GM12878 (cell line): ENCODE measurements around the gene NKD2. TPM values are rescaled to one million over a fixed set of nuclear protein-coding genes. Genes with fewer than 3 reads are reported as not detected.

Source experiments
- ATAC-seq: fragments of 200-7000 bp; cut with Tn5 transposase; 3 replicates; pipeline ENCODE4 v1.9.1; 2020; ENCODE audit warnings: mild to moderate bottlenecking, moderate library complexity
- BruUV-seq: library from RNA; stranded (reverse); fragments of 400-500 nt; replicated peaks from 2 replicates; lab custom pipeline; 2021; lab: Mats Ljungman, UMichigan
- CTCF ChIA-PET: fragments of 300-600 bp; sonication (Branson Sonifier 250); formaldehyde crosslinking; extraction: SDS; loops from one replicate; lab custom pipeline; 2021; ENCODE audit warnings: inconsistent platforms; lab: Yijun Ruan, JAX
- POLR2A ChIA-PET: fragments of 350-600 bp; formaldehyde crosslinking; extraction: SDS; loops from one replicate; lab custom pipeline; 2021; ENCODE audit warnings: inconsistent platforms; lab: Charles Lee
- RAD21 ChIA-PET: fragments of 300-600 bp; sonication (Branson Sonifier 250); formaldehyde crosslinking; loops from one replicate; lab custom pipeline; 2023; ENCODE audit warnings: antibody characterized with exemption; ENCODE audit not compliant: unreplicated experiment; lab: Charles Lee
- SMC1A ChIA-PET: fragments of 300-600 bp; sonication (Branson Sonifier 250); formaldehyde crosslinking; loops from one replicate; lab custom pipeline; 2023; ENCODE audit not compliant: unreplicated experiment, uncharacterized antibody; lab: Charles Lee
- DNase-seq: peaks from one replicate; pipeline ENCODE4 v3.0.0-alpha.2; 2011; ENCODE audit warnings: low read depth, low spot score
- FAIRE-seq: peaks from 3 replicates; lab custom pipeline; 2011; peaks lifted over from hg19 to GRCh38; lab: Jason Lieb, UNC
- H2AFZ ChIP-seq: 2 replicates; pipeline ENCODE4 v1.6.0; 2011; ENCODE audit warnings: low read depth, low read length, control low read depth; ENCODE audit not compliant: control insufficient read depth
- H3K27ac ChIP-seq: 2 replicates; pipeline ENCODE4 v1.5.1; 2011; ENCODE audit warnings: control low read depth; ENCODE audit not compliant: control insufficient read depth, insufficient read depth
- H3K27me3 ChIP-seq, 2 experiments: replicated peaks in 1 of 2; 2 replicates each; pipeline versions ENCODE4 v1.6.0 to v1.6.1; 2011; ENCODE audit warnings: low read length in 1 of 2; ENCODE audit not compliant: control insufficient read depth in 2 of 2, insufficient read depth in 2 of 2
- H3K36me3 ChIP-seq, 2 experiments: 2 replicates each; pipeline ENCODE4 v1.5.1; 2011; ENCODE audit warnings: low read length in 1 of 2; ENCODE audit not compliant: control insufficient read depth in 2 of 2, insufficient read depth in 2 of 2
- H3K4me1 ChIP-seq: 2 replicates; pipeline ENCODE4 v1.6.1; 2011; ENCODE audit warnings: mild to moderate bottlenecking, low read length, moderate library complexity, mixed read lengths; ENCODE audit not compliant: control insufficient read depth, insufficient read depth
- H3K4me2 ChIP-seq: 2 replicates; pipeline ENCODE4 v1.6.0; 2011; ENCODE audit warnings: control low read depth; ENCODE audit not compliant: control insufficient read depth, insufficient read depth
- H3K4me3 ChIP-seq: fragments of 200-600 bp; sonication (generic); 2 replicates; pipeline ENCODE4 v1.5.1; 2016
- H3K79me2 ChIP-seq: 2 replicates; pipeline ENCODE4 v1.6.0; 2011; ENCODE audit warnings: low read length; ENCODE audit not compliant: control insufficient read depth, insufficient read depth
- H3K9ac ChIP-seq: 2 replicates; pipeline ENCODE4 v1.8.0; 2011; ENCODE audit warnings: low read length, control low read depth, mixed read lengths; ENCODE audit not compliant: control insufficient read depth, insufficient read depth
- H3K9me3 ChIP-seq: replicated peaks from 3 replicates; pipeline ENCODE4 v1.5.1; 2011; ENCODE audit warnings: mild to moderate bottlenecking, low read length; ENCODE audit not compliant: control insufficient read depth, insufficient read depth
- H4K20me1 ChIP-seq: 2 replicates; pipeline ENCODE4 v1.6.0; 2011; ENCODE audit not compliant: control insufficient read depth, insufficient read depth
- CBX5 ChIP-seq: sonication (generic); IDR thresholded peaks from 2 replicates; pipeline ENCODE4 v1.6.1; 2016; ENCODE audit warnings: low read depth, moderate library complexity, mild to moderate bottlenecking, inconsistent platforms
- CHD2 ChIP-seq: IDR thresholded peaks from 2 replicates; pipeline ENCODE4 v1.6.1; 2011; ENCODE audit warnings: low read depth, low read length, improper control_type of control experiment, borderline replicate concordance
- CREB1 ChIP-seq: IDR thresholded peaks from 2 replicates; pipeline ENCODE4 v1.6.1; 2012; ENCODE audit warnings: low read depth, mild to moderate bottlenecking, inconsistent platforms
- EGR1 ChIP-seq, 2 experiments: IDR thresholded peaks; 1 replicate in 1 of 2; 2 replicates in 1 of 2; pipeline ENCODE4 v1.6.1; 2011 to 2012; ENCODE audit warnings: low read depth in 2 of 2, low read length in 2 of 2, borderline replicate concordance in 1 of 2, mild to moderate bottlenecking in 1 of 2, moderate library complexity in 1 of 2
- ETV6 ChIP-seq, 2 experiments: fragments of 450-650 bp in 1 of 2; IDR thresholded peaks in 1 of 2; conservative IDR thresholded peaks in 1 of 2; 2 replicates each; pipeline ENCODE4 v1.6.1; 2014; ENCODE audit warnings: antibody characterized with exemption in 1 of 2, borderline replicate concordance in 1 of 2, low read depth in 1 of 2, mild to moderate bottlenecking in 1 of 2, moderate library complexity in 1 of 2
- KDM1A ChIP-seq: fragments of 200-600 bp; sonication (generic); IDR thresholded peaks from 2 replicates; pipeline ENCODE4 v1.6.1; 2016; ENCODE audit warnings: borderline replicate concordance
- MTA2 ChIP-seq: fragments of 450-650 bp; IDR thresholded peaks from 2 replicates; pipeline ENCODE4 v1.6.1; 2016; ENCODE audit warnings: low read depth, mild to moderate bottlenecking, moderate library complexity
- NR2C1 ChIP-seq: fragments of 450-650 bp; IDR thresholded peaks from 2 replicates; pipeline ENCODE4 v1.6.1; 2017; ENCODE audit warnings: antibody characterized with exemption, mild to moderate bottlenecking, moderate library complexity
- NR2F1 ChIP-seq: fragments of 450-650 bp; conservative IDR thresholded peaks from 2 replicates; pipeline ENCODE4 v1.6.1; 2017; ENCODE audit warnings: mild to moderate bottlenecking
- RAD21 ChIP-seq: IDR thresholded peaks from 2 replicates; pipeline ENCODE4 v1.6.1; 2011; ENCODE audit warnings: mild to moderate bottlenecking, low read depth, low read length, moderate library complexity; ENCODE audit not compliant: insufficient read depth
- RELA ChIP-seq: fragments of 450-650 bp; IDR thresholded peaks from 2 replicates; pipeline ENCODE4 v1.8.0; 2014; ENCODE audit warnings: borderline replicate concordance; ENCODE audit not compliant: partially characterized antibody
- TAF1 ChIP-seq: IDR thresholded peaks from 2 replicates; pipeline ENCODE4 v1.6.1; 2011; ENCODE audit warnings: mild to moderate bottlenecking, low read depth, low read length, borderline replicate concordance
- TCF12 ChIP-seq: IDR thresholded peaks from 2 replicates; pipeline ENCODE4 v1.6.1; 2011; ENCODE audit warnings: low read depth, mild to moderate bottlenecking, low read length
- TCF7 ChIP-seq: IDR thresholded peaks from 2 replicates; pipeline ENCODE4 v1.6.1; 2014; ENCODE audit warnings: antibody characterized with exemption, borderline replicate concordance
- ZNF622 ChIP-seq: fragments of 450-650 bp; IDR thresholded peaks from 2 replicates; pipeline ENCODE4 v1.6.1; 2017; ENCODE audit warnings: mild to moderate bottlenecking, inconsistent platforms
- WGBS: methylation state at CpG from one replicate; pipeline ENCODE4 v1.1.6; 2016; ENCODE audit warnings: low lambda C conversion rate; ENCODE audit not compliant: insufficient replicate concordance, insufficient coverage; ENCODE audit errors: missing lambda C conversion rate; 5-methylcytosine and 5-hydroxymethylcytosine counted together
- in situ Hi-C: fragments of 300-500 bp; cut with MboI; formaldehyde crosslinking; loops from 9 replicates; pipeline ENCODE4 v1.14.3; 2018; ENCODE audit warnings: mixed read lengths
- intact Hi-C: fragments of 100-400 bp; cut with micrococcal nuclease; formaldehyde crosslinking; loops from one replicate; pipeline ENCODE4 v1.14.2; 2022; ENCODE audit not compliant: unreplicated experiment
- polyA plus RNA-seq, 11 experiments: library from polyadenylated mRNA; depleted of rRNA in 4 of 11; unstranded in 6 of 11; stranded (reverse) in 5 of 11; fragments of >200 nt; fragmentation: Nextera tagmentation in 4 of 11; fragmentation: Illumina TruSeq in 1 of 11; extraction: Ambion mirVana in 4 of 11; extraction: Trizol in 1 of 11; gene quantifications; 1 replicate in 1 of 11; 2 replicates in 10 of 11; pipeline versions ENCODE4 v1.2.1 to v1.2.3, GENCODE V29; 2011 to 2016; ENCODE audit warnings: inconsistent platforms in 2 of 11, missing spikeins in 2 of 11, low read depth in 1 of 11
- total RNA-seq, 4 experiments: library from RNA; depleted of rRNA in 3 of 4; stranded (reverse); fragments of >200 nt in 3 of 4; fragmentation: Illumina TruSeq in 1 of 4; extraction: Trizol in 1 of 4; gene quantifications; 2 replicates each; pipeline versions ENCODE4 v1.2.1 to v1.2.3, GENCODE V29; 2013 to 2021
- TF ChIP-seq, protein P1 (sequence below): fragments of 450-650 bp; conservative IDR thresholded peaks from 2 replicates; pipeline ENCODE4 v1.6.1; 2017; ENCODE audit warnings: mild to moderate bottlenecking, moderate library complexity
- TF ChIP-seq, protein P2 (sequence below), 3 experiments: IDR thresholded peaks in 2 of 3; conservative IDR thresholded peaks in 1 of 3; 2 replicates each; pipeline ENCODE4 v1.5.1; 2011; ENCODE audit warnings: low read depth in 3 of 3, low read length in 3 of 3, mild to moderate bottlenecking in 3 of 3, control low read depth in 2 of 3, moderate library complexity in 2 of 3, inconsistent platforms in 1 of 3, mixed read lengths in 1 of 3; ENCODE audit not compliant: control insufficient read depth in 2 of 3, insufficient read depth in 1 of 3; ENCODE audit errors: extremely low read depth in 1 of 3

NKD2 gene
- total and polyA plus RNA-seq, 10 of the 15 experiments (the other 5 are each of a cell fraction or from before 2014, with no cell fraction given), result 0.20 to 0.83 (median 0.26) TPM; not detected in 7

DNA sequence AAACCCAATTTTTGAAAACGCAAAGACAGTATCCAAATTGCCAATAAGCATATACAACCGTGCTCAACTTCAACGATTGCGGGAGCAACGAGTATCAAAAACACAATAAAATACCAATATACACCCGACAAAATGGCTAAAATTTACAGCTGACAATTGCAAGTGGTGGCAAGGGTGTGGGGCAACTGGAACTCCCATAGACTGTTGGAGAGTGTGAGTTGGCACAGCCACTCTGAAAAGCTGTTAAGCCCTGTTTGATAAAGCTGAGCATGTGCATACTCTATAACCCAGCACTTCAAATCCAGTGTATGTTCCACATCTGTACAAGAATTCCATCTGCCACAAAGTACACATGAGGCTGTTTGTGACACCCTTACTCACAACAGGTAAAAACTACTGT is 20.3 kb upstream of the NKD2 start (continued):
- TF ChIP-seq MTA2, result no peak
- TF ChIP-seq EGR1 (IDR thresholded peaks at IDR 0.05; ENCODE audit: borderline replicate concordance in 1 of 2, low read depth in 2 of 2, low read length in 2 of 2), result no peak
- no peak for TF ChIP-seq TAF1
- TF ChIP-seq, protein P1, sequence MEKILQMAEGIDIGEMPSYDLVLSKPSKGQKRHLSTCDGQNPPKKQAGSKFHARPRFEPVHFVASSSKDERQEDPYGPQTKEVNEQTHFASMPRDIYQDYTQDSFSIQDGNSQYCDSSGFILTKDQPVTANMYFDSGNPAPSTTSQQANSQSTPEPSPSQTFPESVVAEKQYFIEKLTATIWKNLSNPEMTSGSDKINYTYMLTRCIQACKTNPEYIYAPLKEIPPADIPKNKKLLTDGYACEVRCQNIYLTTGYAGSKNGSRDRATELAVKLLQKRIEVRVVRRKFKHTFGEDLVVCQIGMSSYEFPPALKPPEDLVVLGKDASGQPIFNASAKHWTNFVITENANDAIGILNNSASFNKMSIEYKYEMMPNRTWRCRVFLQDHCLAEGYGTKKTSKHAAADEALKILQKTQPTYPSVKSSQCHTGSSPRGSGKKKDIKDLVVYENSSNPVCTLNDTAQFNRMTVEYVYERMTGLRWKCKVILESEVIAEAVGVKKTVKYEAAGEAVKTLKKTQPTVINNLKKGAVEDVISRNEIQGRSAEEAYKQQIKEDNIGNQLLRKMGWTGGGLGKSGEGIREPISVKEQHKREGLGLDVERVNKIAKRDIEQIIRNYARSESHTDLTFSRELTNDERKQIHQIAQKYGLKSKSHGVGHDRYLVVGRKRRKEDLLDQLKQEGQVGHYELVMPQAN, result no peak

DNA sequence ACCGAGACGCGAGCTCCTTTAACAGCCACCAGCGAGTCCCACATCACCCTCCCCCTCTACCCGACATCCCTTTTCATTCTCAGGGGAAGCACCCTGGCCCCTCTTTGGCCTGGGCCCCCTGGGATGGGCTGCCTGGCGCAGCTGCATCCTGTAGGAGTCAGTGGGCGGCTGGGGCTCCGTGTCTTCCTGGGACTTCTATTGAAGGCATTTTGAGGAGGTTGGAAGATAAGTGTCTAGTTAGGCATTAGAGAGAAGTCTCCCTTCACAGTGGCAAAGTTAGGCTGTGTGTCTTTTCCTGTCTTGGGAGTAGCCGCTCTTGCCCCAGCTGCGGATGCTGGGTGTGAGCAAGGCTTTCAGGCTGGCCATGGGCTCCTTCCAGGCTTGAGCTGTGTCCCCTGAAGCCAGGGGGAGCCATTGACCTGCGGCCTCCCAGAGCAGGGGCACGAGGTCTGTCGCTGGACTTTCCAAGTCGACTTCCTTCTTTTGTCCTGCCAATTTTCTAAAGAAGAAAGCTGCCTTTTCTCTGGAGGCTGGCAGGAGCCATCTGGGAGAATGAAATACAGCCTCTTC is 18.6 kb upstream of the NKD2 start:
- Histone ChIP-seq H3K9me3 (peaks cover 2% of the 10 kb centered on the region; the same call in 1 of the 3 replicates), H3K27ac (no peak overlapping the region), H3K36me3 (no peaks in the 10 kb centered on the region), H4K20me1 (no peaks in the 10 kb centered on the region), H3K9ac (no peak overlapping the region), H3K4me3 (no peak overlapping the region), H3K27me3 (peaks cover 4% of the 10 kb centered on the region in 2 experiments; a peak in 3 of 4 replicates), H3K4me2 (no peak overlapping the region), H2AFZ (no peak overlapping the region), H3K4me1 (no peaks in the 10 kb centered on the region), H3K79me2 (no peaks in the 10 kb centered on the region)
- RAD21 ChIA-PET, result interaction anchor here (0.8 kb wide), 1 partner anchor 175 kb away, joined by 3 read pairs; no protein-coding TSS in a partner anchor
- in situ Hi-C loops (no loop called here), intact Hi-C loops (loop anchor here (5.0 kb wide), 1 partner anchor 68 kb away; no protein-coding TSS in a partner anchor)
- CTCF ChIA-PET, result interaction anchor here (1.3 to 2.4 kb wide), 6 partner anchors 39 to 184 kb away, joined by 3 to 16 read pairs (median 4); no protein-coding TSS in a partner anchor
- BruUV-seq, result no TSS peak
- WGBS, result 15% methylated on average over 14 of the region's 14 CpGs
- no peak for TF ChIP-seq NR2C1
- TF ChIP-seq RAD21, result 0 out of 2 replicates have a peak, but pooled peaks have one; percentile 10
- no peak for TF ChIP-seq RELA
- no peak for TF ChIP-seq ZNF622
- TF ChIP-seq NR2F1, result no peak
- TF ChIP-seq TCF12, result no peak
- TF ChIP-seq CREB1, result no peak
- no peak for TF ChIP-seq CHD2
- TF ChIP-seq, protein P2, sequence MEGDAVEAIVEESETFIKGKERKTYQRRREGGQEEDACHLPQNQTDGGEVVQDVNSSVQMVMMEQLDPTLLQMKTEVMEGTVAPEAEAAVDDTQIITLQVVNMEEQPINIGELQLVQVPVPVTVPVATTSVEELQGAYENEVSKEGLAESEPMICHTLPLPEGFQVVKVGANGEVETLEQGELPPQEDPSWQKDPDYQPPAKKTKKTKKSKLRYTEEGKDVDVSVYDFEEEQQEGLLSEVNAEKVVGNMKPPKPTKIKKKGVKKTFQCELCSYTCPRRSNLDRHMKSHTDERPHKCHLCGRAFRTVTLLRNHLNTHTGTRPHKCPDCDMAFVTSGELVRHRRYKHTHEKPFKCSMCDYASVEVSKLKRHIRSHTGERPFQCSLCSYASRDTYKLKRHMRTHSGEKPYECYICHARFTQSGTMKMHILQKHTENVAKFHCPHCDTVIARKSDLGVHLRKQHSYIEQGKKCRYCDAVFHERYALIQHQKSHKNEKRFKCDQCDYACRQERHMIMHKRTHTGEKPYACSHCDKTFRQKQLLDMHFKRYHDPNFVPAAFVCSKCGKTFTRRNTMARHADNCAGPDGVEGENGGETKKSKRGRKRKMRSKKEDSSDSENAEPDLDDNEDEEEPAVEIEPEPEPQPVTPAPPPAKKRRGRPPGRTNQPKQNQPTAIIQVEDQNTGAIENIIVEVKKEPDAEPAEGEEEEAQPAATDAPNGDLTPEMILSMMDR (IDR thresholded peaks at IDR 0.05 in 2 of 3, conservative IDR thresholded peaks at IDR 0.05 in 1 of 3; ENCODE audit: control insufficient read depth in 2 of 3, extremely low read depth in 1 of 3, insufficient read depth in 1 of 3, low read depth in 3 of 3, low read length in 3 of 3), result peak in 2 of 3 experiments; percentile 33 to 50; a peak in 3 of 6 replicates
- no peak for TF ChIP-seq TCF7
- no peak for TF ChIP-seq CBX5
- no peak for TF ChIP-seq KDM1A
- no peak for TF ChIP-seq ETV6 (conservative IDR thresholded peaks at IDR 0.05 in 1 of 2, IDR thresholded peaks at IDR 0.05 in 1 of 2; ENCODE audit: borderline replicate concordance in 1 of 2, low read depth in 1 of 2)
- FAIRE-seq, result no peak
- POLR2A ChIA-PET, result interaction anchor here (0.6 kb wide), 1 partner anchor 97 kb away, joined by 3 read pairs; the partner anchor contains the start of genes BRD9 and TRIP13
- ATAC-seq, result peak; percentile 42
- no peak for DNase-seq
- SMC1A ChIA-PET, result interaction anchor here (0.5 to 0.7 kb wide), 2 partner anchors 13 to 19 kb away, joined by 3 to 4 read pairs; no protein-coding TSS in a partner anchor
